Spinal cord (tissue), 10 donors: ENCODE results near the gene PARN. TPM values are rescaled to one million over a fixed set of nuclear protein-coding genes. Genes with fewer than 3 reads are reported as not detected.

Experiments
- DNase-seq, 6 donors: peaks; one replicate each; pipeline versions ENCODE4 v3.0.0 to v3.0.0-alpha.2; 2013 to 2015; ENCODE audit warnings: low spot score in 6 of 6, low read depth in 4 of 6
- H3K27ac ChIP-seq: one replicate; pipeline ENCODE4 v1.5.1; 2013; ENCODE audit warnings: low read depth, low read length, control low read depth
- H3K27me3 ChIP-seq: one replicate; pipeline ENCODE4 v1.6.1; 2013; ENCODE audit warnings: low read length; ENCODE audit not compliant: control insufficient read depth, insufficient read depth
- H3K36me3 ChIP-seq: one replicate; pipeline ENCODE4 v1.6.1; 2013; ENCODE audit warnings: low read length; ENCODE audit not compliant: control insufficient read depth, insufficient read depth
- H3K4me1 ChIP-seq: one replicate; pipeline ENCODE4 v1.6.1; 2013; ENCODE audit warnings: low read length; ENCODE audit not compliant: control insufficient read depth, insufficient read depth
- H3K4me3 ChIP-seq: one replicate; pipeline ENCODE4 v1.5.1; 2013; ENCODE audit warnings: low read depth, low read length, control low read depth
- H3K9me3 ChIP-seq: one replicate; pipeline ENCODE4 v1.6.1; 2013; ENCODE audit warnings: low read length; ENCODE audit not compliant: control insufficient read depth, insufficient read depth
- WGBS: methylation state at CpG from one replicate; pipeline ENCODE4 v1.1.5; 2013; ENCODE audit warnings: missing lambda C conversion rate; ENCODE audit not compliant: insufficient coverage; 5-methylcytosine and 5-hydroxymethylcytosine counted together
- polyA plus RNA-seq, 2 donors: library from polyadenylated mRNA; unstranded; fragments of 120-200 nt; gene quantifications; one replicate each; pipeline ENCODE4 v1.2.1, GENCODE V29; 2013; ENCODE audit not compliant: insufficient read length in 2 of 2
- total RNA-seq, 2 donors: library from RNA; depleted of rRNA in 1 of 2; stranded (reverse); fragments of 120-200 nt in 1 of 2; fragments of >200 nt in 1 of 2; gene quantifications; one replicate each; pipeline versions ENCODE4 v1.2.3 to v1.2.4, GENCODE V29; 2013 to 2014
- donor health status: healthy.

The PARN gene
- total and polyA plus RNA-seq, 4 donors: 23.5 to 33.6 (median 25.2) TPM

GRCh38 chr16:14505846-14506245, 124.2 kb downstream of the PARN start:
- DNase-seq: no peak
- H3K9me3 ChIP-seq: no peaks in the 10 kb centered on the region
- no peak overlapping the region for H3K4me3 ChIP-seq
- peaks cover 7% of the 10 kb centered on the region for H3K4me1 ChIP-seq
- H3K27ac ChIP-seq: no peak overlapping the region
- no CpG with 5 or more reads among the region's 2 CpGs for WGBS
- H3K36me3 ChIP-seq: no peaks in the 10 kb centered on the region
- H3K27me3 ChIP-seq: no peaks in the 10 kb centered on the region

- Histone ChIP-seq H3K9me3 (no peaks in the 10 kb centered on the region), H3K27me3 (no peaks in the 10 kb centered on the region), H3K27ac (no peak overlapping the region), H3K36me3 (no peaks in the 10 kb centered on the region), H3K4me3 (no peak overlapping the region), H3K4me1 (peaks cover 7% of the 10 kb centered on the region)
- peak in 1 of 6 donors; percentile 12 for DNase-seq
- 100% methylated on average over 2 of the region's 9 CpGs for WGBS
Measured at GRCh38 chr16:14502932-14503741, 126.9 kb downstream of the PARN start.

GRCh38 chr16:14502256-14502875, 127.7 kb downstream of the PARN start:
- Histone ChIP-seq H3K4me3 (no peak overlapping the region), H3K9me3 (no peaks in the 10 kb centered on the region), H3K36me3 (no peaks in the 10 kb centered on the region), H3K27ac (no peak overlapping the region), H3K27me3 (no peaks in the 10 kb centered on the region), H3K4me1 (peaks cover 7% of the 10 kb centered on the region)
- WGBS: 80% methylated on average over 2 of the region's 4 CpGs
- DNase-seq: no peak

DNA sequence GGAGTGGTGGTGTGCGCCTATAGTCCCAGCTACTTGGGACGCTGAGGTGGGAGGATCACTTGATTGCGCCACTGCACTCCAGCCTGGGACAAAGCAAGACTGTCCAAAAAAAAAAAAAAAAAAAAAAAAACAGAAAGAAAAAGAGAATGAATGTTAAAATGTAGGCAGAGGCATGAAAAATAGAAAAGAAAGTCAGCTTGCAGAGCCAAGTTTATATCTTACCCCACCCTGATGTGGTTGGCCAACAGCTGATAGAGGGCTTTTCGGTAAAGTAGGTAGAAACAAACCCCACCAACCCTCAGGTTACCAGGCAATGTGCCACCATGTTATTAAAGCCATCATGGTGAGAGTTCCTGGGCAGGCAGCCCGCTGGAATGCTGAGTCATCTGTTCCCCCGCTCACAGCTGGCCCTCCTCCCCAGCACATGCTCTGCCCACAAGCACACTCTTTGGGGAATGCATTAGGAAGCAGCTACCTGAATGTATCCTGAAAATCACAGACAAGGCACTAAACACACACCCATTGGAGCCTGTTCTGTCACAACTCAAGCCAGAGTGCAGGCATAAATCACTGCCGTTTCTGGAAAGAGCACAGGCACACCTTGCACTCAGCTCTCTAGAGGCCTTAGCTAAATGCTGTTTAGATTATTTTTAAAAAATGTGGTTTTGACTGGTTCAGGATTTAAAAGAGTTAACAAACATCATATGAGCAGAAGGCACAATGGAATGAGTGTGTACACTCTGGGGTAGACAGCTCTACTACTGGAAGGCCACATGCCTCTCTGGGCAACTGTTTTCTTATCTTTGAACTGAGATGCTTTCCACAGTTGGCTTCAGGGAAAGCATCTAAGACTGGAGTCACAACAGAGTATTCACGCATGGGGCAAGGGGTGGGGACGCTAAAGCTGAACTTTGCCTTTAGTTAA, 128.5 kb downstream of the PARN start:
- H3K27ac ChIP-seq: no peak overlapping the region
- 35% methylated on average over 5 of the region's 9 CpGs for WGBS
- no peaks in the 10 kb centered on the region for H3K9me3 ChIP-seq
- H3K27me3 ChIP-seq: no peaks in the 10 kb centered on the region
- H3K4me3 ChIP-seq: no peak overlapping the region
- peak in 4 of 6 donors; percentile 13 to 80 (median 54) for DNase-seq
- peaks cover 7% of the 10 kb centered on the region for H3K4me1 ChIP-seq
- H3K36me3 ChIP-seq: no peaks in the 10 kb centered on the region

DNA sequence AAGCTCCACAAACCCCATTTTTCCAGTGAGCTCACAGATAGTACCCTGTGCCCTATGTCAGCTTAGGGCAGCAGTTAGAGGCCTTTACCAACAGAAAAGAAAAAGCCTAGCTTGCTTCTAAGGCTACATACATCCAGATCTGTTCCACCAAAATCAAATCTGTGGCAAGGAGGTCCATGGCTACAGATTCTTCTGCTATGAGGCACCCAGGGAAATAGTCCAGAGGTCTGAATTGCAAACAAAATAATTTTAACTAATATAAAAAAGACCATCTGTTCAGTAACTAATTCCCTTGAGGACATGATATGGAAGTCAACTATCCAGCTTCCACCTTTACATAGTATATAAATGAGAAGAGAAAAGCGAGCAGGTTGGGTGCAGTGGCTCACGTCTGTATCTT, 129.3 kb downstream of the PARN start:
- H3K4me3 ChIP-seq: no peak overlapping the region
- no peak overlapping the region for H3K27ac ChIP-seq
- no CpG with 5 or more reads among the region's 2 CpGs for WGBS
- peaks cover 7% of the 10 kb centered on the region for H3K4me1 ChIP-seq
- no peaks in the 10 kb centered on the region for H3K27me3 ChIP-seq
- H3K36me3 ChIP-seq: no peaks in the 10 kb centered on the region
- no peaks in the 10 kb centered on the region for H3K9me3 ChIP-seq
- no peak for DNase-seq

GRCh38 chr16:14499110-14499509, 130.9 kb downstream of the PARN start:
- H3K27me3 ChIP-seq: no peaks in the 10 kb centered on the region
- H3K4me1 ChIP-seq: peaks cover 7% of the 10 kb centered on the region
- no peak overlapping the region for H3K4me3 ChIP-seq
- H3K9me3 ChIP-seq: no peaks in the 10 kb centered on the region
- no peak overlapping the region for H3K27ac ChIP-seq
- no peaks in the 10 kb centered on the region for H3K36me3 ChIP-seq
- WGBS: 96% methylated on average over 2 of the region's 3 CpGs
- DNase-seq: no peak

GRCh38 chr16:14497245-14498082, 132.6 kb downstream of the PARN start:
- DNase-seq: no peak
- Histone ChIP-seq H3K36me3 (no peaks in the 10 kb centered on the region), H3K4me3 (no peak overlapping the region), H3K9me3 (no peaks in the 10 kb centered on the region), H3K27ac (no peak overlapping the region), H3K4me1 (peaks cover 7% of the 10 kb centered on the region), H3K27me3 (no peaks in the 10 kb centered on the region)
- 87% methylated on average over 3 of the region's 7 CpGs for WGBS

GRCh38 chr16:14496786-14497185, 133.3 kb downstream of the PARN start:
- WGBS: 30% methylated on average over 7 of the region's 7 CpGs
- Histone ChIP-seq H3K9me3 (no peaks in the 10 kb centered on the region), H3K36me3 (no peaks in the 10 kb centered on the region), H3K27ac (no peak overlapping the region), H3K4me3 (no peak overlapping the region), H3K27me3 (no peaks in the 10 kb centered on the region), H3K4me1 (peaks cover 7% of the 10 kb centered on the region)
- DNase-seq: no peak
